DND-41 (cell line): Measurements from ENCODE around the gene NDUFS1.
"Not testable (repeated sequence)": the region's sequence is repeated elsewhere in the genome, so short reads cannot be mapped to it uniquely, and the experiment has no call there.

ENCODE experiments used
- ATAC-seq: fragments of 200-7000 bp; cut with Tn5 transposase; 3 replicates; pipeline ENCODE4 v1.9.1; 2021; ENCODE audit warnings: low read depth; ENCODE audit not compliant: insufficient read depth
- DNase-seq: peaks from one replicate; pipeline ENCODE4 v3.0.0-alpha.2; 2020
- H2AFZ ChIP-seq: 2 replicates; pipeline ENCODE4 v1.6.0; 2012; ENCODE audit warnings: low read depth, low read length
- H3K27ac ChIP-seq: 2 replicates; pipeline ENCODE4 v1.5.1; 2012; ENCODE audit warnings: low read length, inconsistent platforms
- H3K27me3 ChIP-seq: fragments of 200-600 bp; sonication (generic); 2 replicates; pipeline ENCODE4 v1.6.0; 2012; ENCODE audit warnings: low read length, mild to moderate bottlenecking, inconsistent platforms; ENCODE audit not compliant: insufficient read depth, poor library complexity
- H3K36me3 ChIP-seq: 2 replicates; pipeline ENCODE4 v1.5.1; 2012; ENCODE audit warnings: low read length, inconsistent platforms; ENCODE audit not compliant: insufficient read depth
- H3K4me1 ChIP-seq: 2 replicates; pipeline ENCODE4 v1.5.1; 2012; ENCODE audit warnings: mild to moderate bottlenecking, low read length; ENCODE audit not compliant: insufficient read depth
- H3K4me2 ChIP-seq: 2 replicates; pipeline ENCODE4 v1.6.0; 2012; ENCODE audit warnings: mild to moderate bottlenecking, moderate library complexity, low read length, inconsistent platforms; ENCODE audit not compliant: insufficient read depth
- H3K4me3 ChIP-seq, 2 experiments: fragments of 200-600 bp in 1 of 2; shearing (Covaris generic) in 1 of 2; 2 replicates each; pipeline ENCODE4 v1.5.1; 2012 to 2016; ENCODE audit warnings: inconsistent platforms in 2 of 2, low read length in 2 of 2, mild to moderate bottlenecking in 2 of 2, low read depth in 1 of 2, moderate library complexity in 1 of 2
- H3K79me2 ChIP-seq: 2 replicates; pipeline ENCODE4 v1.6.0; 2012; ENCODE audit warnings: low read length, inconsistent platforms; ENCODE audit not compliant: insufficient read depth
- H3K9ac ChIP-seq: 2 replicates; pipeline ENCODE4 v1.6.0; 2012; ENCODE audit warnings: low read depth, mild to moderate bottlenecking, inconsistent platforms, low read length, moderate library complexity
- H3K9me3 ChIP-seq: 2 replicates; pipeline ENCODE4 v1.5.1; 2012; ENCODE audit warnings: low read length, moderate library complexity, mild to moderate bottlenecking, inconsistent platforms; ENCODE audit not compliant: insufficient read depth, severe bottlenecking
- H4K20me1 ChIP-seq: 2 replicates; pipeline ENCODE4 v1.6.0; 2012; ENCODE audit warnings: low read length; ENCODE audit not compliant: insufficient read depth
- CTCF ChIP-seq: IDR thresholded peaks from 2 replicates; pipeline ENCODE4 v1.5.1; 2012; ENCODE audit warnings: borderline replicate concordance, low read length, moderate library complexity, mild to moderate bottlenecking; ENCODE audit not compliant: poor library complexity, severe bottlenecking; ENCODE audit errors: extremely low read depth
- EZH2 ChIP-seq: IDR thresholded peaks from 3 replicates; pipeline ENCODE4 v1.6.1; 2012; ENCODE audit warnings: borderline replicate concordance, low read depth, mild to moderate bottlenecking, moderate library complexity, low read length, inconsistent platforms; ENCODE audit not compliant: severe bottlenecking

NDUFS1 gene

GRCh38 chr2:206159346-206160124, at the start of gene NDUFS1, which contains the start of gene EEF1B2:
TSS of gene NDUFS1 (minus strand) at chr2:206159444. CDS start at chr2:206153678, 5,766 bp downstream.
TSS of gene EEF1B2 (plus strand) at chr2:206159895. CDS start at chr2:206159980, 85 bp downstream.
- H3K27ac ChIP-seq, result peak within 1 kb of the TSS; percentile 98
- H4K20me1 ChIP-seq, result peaks cover 36% of the 10 kb centered on the region; the same call in 1 of the 2 replicates
- peak; percentile 97 for DNase-seq
- ATAC-seq, result peak; percentile 87
- peaks cover 47% of the 10 kb centered on the region for H3K4me1 ChIP-seq
- H3K27me3 ChIP-seq, result no peaks in the 10 kb centered on the region
- H3K36me3 ChIP-seq, result peaks cover 47% of the 10 kb centered on the region
- peak within 1 kb of the TSS; percentile 81 for H3K4me2 ChIP-seq
- H2AFZ ChIP-seq, result peak within 1 kb of the TSS; percentile 90
- no peaks in the 10 kb centered on the region for H3K9me3 ChIP-seq
- no peak for TF ChIP-seq CTCF
- no peak for TF ChIP-seq EZH2
- peaks cover 85% of the 10 kb centered on the region for H3K79me2 ChIP-seq
- peak within 1 kb of the TSS; percentile 82 for H3K9ac ChIP-seq
- peak within 1 kb of the TSS; percentile 79 to 88 for H3K4me3 ChIP-seq

GRCh38 chr2:206208900-206209299, 49.7 kb upstream of the NDUFS1 start:
- H3K9me3 ChIP-seq, result no peaks in the 10 kb centered on the region
- no peaks in the 10 kb centered on the region for H3K4me1 ChIP-seq
- H3K27me3 ChIP-seq, result peaks cover 3% of the 10 kb centered on the region
- H3K9ac ChIP-seq, result no peak overlapping the region
- no peak overlapping the region for H3K27ac ChIP-seq
- no peak overlapping the region for H3K4me2 ChIP-seq
- H2AFZ ChIP-seq, result no peak overlapping the region
- no peak for TF ChIP-seq CTCF
- no peak for TF ChIP-seq EZH2
- no peak for ATAC-seq
- H3K4me3 ChIP-seq, result no peak overlapping the region
- no peaks in the 10 kb centered on the region for H3K79me2 ChIP-seq
- H4K20me1 ChIP-seq, result no peaks in the 10 kb centered on the region
- H3K36me3 ChIP-seq, result no peaks in the 10 kb centered on the region
- DNase-seq, result no peak

DNA sequence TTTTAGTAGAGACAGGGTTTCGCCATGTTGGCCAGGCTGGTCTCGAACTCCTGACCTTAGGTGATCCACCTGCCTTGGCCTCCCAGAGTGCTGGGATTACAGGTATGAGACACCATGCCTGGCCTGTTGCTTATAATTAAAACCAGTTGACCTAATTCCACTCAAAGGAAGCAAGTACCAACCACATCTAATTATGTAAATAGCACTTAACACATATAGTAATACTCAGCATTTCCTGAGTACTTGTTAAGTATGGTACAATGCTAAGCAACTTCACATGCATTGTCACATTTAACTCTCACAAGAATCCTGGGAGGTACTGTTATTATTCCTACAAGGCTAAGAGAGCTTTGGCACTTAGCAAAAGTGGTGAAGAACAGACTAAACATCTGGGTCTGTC, 48.1 kb upstream of the NDUFS1 start:
- not testable (repeated sequence) for H3K4me1 ChIP-seq, H3K4me2 ChIP-seq, H3K9me3 ChIP-seq

DNA sequence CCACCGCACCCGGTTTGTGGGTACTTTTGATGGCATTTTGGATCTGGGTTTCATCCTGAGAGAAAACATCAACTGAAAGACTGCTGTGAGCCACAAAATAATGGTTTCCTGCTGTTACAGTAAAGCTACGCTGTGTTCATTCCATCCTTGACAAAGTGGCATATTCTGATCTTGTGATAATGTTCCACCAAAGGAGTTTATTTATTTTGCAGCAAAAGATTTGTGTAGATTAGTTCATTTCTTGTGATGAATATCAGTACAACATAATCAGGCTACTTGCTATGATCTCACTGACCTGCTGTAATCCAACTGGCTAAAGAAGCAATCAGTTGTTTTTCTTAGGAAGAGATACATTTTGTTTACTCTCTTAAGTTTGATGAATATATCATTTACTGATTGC, 45.5 kb upstream of the NDUFS1 start:
- Histone ChIP-seq H3K4me1 (no peaks in the 10 kb centered on the region), H3K4me2 (no peak overlapping the region), H3K36me3 (no peaks in the 10 kb centered on the region), H3K9ac (no peak overlapping the region), H2AFZ (no peak overlapping the region), H4K20me1 (no peaks in the 10 kb centered on the region), H3K9me3 (no peaks in the 10 kb centered on the region), H3K4me3 (no peak overlapping the region), H3K79me2 (no peaks in the 10 kb centered on the region), H3K27ac (no peak overlapping the region), H3K27me3 (no peaks in the 10 kb centered on the region)
- DNase-seq, result no peak
- TF ChIP-seq CTCF (no peak), EZH2 (no peak)
- no peak for ATAC-seq

More for the DNA sequence above, 48.1 kb upstream of the NDUFS1 start:
- H3K27ac ChIP-seq, ATAC-seq, H4K20me1 ChIP-seq, H3K9ac ChIP-seq, H3K79me2 ChIP-seq, H2AFZ ChIP-seq, H3K27me3 ChIP-seq, H3K36me3 ChIP-seq, DNase-seq, H3K4me3 ChIP-seq: not testable (repeated sequence)
